CD4-positive, alpha-beta T cell treated with Interleukin-17A for 4 hours (primary cell): ENCODE results near the gene TRIM54.

Experiments
- DNase-seq: peaks from one replicate; pipeline ENCODE4 v3.0.0-alpha.2; 2020; ENCODE audit warnings: mixed read lengths

TRIM54 gene, protein sequence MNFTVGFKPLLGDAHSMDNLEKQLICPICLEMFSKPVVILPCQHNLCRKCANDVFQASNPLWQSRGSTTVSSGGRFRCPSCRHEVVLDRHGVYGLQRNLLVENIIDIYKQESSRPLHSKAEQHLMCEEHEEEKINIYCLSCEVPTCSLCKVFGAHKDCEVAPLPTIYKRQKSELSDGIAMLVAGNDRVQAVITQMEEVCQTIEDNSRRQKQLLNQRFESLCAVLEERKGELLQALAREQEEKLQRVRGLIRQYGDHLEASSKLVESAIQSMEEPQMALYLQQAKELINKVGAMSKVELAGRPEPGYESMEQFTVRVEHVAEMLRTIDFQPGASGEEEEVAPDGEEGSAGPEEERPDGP

GRCh38 chr2:27281855-27282559, at the start of gene TRIM54:
TSS of gene TRIM54 (plus strand) at chr2:27282429. CDS start at chr2:27282732, 303 bp downstream.
- no peak for DNase-seq

DNA sequence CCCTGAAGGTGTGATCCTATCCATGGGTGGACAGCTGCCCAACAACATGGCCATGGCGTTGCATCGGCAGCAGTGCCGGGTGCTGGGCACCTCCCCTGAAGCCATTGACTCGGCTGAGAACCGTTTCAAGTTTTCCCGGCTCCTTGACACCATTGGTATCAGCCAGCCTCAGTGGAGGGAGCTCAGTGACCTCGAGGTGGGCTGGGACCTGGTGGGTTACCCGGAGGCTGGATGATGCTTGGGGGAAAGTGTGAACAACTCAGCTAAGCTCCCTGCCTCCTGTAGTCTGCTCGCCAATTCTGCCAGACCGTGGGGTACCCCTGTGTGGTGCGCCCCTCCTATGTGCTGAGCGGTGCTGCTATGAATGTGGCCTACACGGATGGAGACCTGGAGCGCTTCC, 48.9 kb upstream of the TRIM54 start:
- no peak for DNase-seq

DNA sequence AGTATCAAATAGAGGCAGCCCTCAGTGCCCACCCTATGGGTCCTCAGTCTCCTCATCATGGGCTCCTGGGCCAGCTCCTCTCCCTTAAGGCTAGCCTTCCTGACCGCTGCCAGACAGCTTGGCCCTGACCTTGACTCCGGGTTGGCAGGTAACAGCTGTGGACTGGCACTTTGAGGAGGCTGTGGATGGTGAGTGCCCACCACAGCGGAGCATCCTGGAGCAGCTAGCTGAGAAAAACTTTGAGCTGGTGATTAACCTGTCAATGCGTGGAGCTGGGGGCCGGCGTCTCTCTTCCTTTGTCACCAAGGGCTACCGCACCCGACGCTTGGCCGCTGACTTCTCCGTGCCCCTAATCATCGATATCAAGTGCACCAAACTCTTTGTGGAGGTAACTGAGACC, 46.1 kb upstream of the TRIM54 start:
- no peak for DNase-seq

GRCh38 chr2:27236626-27237025, 45.6 kb upstream of the TRIM54 start:
- no peak for DNase-seq

DNA sequence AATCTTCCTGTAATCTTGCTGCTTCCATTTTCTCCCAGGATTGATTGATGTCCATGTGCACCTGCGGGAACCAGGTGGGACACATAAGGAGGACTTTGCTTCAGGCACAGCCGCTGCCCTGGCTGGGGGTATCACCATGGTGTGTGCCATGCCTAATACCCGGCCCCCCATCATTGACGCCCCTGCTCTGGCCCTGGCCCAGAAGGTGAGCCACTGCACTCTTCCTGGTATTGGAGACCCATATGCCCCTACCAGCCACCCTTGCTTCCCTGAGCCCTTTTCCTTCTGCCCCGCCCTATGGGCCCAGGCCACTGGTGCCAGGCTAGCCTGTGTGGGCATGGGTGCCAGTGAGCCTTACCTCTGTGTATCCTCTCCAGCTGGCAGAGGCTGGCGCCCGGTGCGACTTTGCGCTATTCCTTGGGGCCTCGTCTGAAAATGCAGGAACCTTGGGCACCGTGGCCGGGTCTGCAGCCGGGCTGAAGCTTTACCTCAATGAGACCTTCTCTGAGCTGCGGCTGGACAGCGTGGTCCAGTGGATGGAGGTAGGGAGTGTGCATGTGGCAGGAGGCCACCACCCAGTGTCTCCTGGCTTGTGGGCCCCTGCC, 44.8 kb upstream of the TRIM54 start:
- DNase-seq = no peak

GRCh38 chr2:27238976-27239375, 43.3 kb upstream of the TRIM54 start:
- DNase-seq = no peak

- no peak for DNase-seq
Observed at GRCh38 chr2:27240406-27240805, 41.8 kb upstream of the TRIM54 start.

DNA sequence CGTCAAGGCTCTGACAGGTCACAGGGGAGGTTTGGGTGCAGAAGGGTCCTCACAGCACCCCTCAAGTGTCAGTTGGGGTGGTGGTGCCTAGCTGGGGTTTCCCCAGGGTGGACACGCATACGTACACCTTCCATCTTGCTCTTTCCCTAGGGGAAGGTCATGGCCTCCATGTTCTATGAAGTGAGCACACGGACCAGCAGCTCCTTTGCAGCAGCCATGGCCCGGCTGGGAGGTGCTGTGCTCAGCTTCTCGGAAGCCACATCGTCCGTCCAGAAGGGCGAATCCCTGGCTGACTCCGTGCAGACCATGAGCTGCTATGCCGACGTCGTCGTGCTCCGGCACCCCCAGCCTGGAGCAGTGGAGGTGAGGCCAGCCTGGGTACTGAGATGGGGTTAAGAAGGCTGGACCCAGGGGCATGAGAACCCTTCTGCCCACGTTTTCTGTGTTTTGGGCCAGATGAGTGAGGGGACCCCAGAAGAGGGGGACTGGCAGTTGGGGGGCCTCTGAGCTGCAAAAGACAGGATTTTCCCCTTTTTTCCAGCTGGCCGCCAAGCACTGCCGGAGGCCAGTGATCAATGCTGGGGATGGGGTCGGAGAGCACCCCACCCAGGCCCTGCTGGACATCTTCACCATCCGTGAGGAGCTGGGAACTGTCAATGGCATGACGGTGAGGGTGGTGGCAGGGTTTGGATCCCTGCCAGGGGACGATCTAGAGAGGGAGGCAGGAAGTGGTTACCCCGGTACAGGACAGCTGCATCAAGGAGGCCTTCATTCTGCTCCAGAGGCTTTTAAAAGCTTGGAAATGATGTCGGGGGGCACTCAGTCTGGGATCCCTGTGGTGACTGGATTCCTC, 40.2 kb upstream of the TRIM54 start:
- peak; percentile 21 for DNase-seq

DNA sequence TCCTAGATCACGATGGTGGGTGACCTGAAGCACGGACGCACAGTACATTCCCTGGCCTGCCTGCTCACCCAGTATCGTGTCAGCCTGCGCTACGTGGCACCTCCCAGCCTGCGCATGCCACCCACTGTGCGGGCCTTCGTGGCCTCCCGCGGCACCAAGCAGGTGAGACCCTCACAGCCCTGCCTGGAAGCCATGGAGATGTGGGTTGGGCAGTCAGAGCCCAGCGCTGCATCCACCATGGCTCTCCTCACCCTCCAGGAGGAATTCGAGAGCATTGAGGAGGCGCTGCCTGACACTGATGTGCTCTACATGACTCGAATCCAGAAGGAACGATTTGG, 39.6 kb upstream of the TRIM54 start:
- no peak for DNase-seq

GRCh38 chr2:27243391-27244130, 38.7 kb upstream of the TRIM54 start:
- no peak for DNase-seq

GRCh38 chr2:27245116-27245515, 37.1 kb upstream of the TRIM54 start:
- no peak for DNase-seq

DNA sequence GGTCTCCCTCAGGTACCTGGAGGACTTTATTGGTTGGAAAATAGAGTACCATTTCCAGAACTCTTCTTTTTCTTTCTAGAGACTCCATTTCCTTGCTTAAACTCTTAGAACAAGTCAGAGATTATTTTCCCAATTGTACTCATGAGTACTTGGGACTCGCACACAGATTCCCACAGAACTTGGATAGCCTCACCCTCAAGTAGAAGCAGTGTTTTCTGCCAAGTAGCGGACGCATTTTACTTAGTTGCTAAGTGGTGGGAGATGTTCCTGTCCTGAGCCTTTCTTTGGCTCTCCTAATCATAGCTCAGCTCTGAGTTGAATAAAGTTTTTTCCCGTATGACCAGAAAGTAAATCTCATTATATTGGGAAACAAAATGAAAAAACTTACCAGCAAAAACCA, 36.6 kb upstream of the TRIM54 start:
- DNase-seq = no peak

DNA sequence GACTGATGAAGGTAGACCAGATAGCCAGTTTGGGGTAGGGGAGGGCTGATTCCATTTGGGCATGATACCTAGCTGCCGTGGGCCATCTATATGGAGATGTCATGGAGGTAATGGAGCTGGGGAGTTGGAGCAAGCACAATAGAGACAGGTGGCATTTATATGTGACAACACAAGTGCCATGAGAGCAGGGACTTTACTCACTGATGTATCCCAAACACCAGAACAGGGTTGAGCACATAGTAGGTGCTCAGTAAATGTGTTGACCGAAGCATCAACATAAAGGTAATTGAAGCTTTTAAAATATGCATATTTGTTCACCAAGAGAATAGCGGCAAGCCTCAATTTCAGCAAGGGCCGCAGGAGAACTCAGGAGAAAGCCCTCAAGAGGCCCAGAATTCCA, 34.3 kb upstream of the TRIM54 start:
- no peak for DNase-seq

GRCh38 chr2:27249159-27249890, 32.9 kb upstream of the TRIM54 start:
- no peak for DNase-seq

- peak; percentile 59 for DNase-seq
Observed at GRCh38 chr2:27249891-27250651, 32.2 kb upstream of the TRIM54 start.

- no peak for DNase-seq
Observed at GRCh38 chr2:27250652-27251379, 31.4 kb upstream of the TRIM54 start.

DNA sequence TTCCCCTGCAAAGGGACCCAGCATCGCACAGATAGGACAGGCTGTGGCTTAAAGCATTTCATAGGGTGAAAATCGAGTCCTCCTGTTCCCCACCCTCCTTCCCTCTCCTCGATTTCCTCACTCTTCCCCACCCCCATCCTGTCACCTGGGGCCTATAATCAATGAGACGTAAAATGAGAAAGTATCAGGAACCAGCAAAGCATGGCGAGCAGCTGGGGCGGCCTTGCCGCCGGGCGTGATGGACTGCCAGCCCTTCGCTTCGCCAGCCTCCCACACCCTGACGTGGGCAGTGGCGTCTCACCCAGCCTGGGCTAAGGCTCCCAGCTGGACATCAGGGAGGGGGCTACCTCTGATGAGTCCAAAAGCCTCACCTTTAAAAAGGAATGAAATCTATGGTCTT, 30.5 kb upstream of the TRIM54 start:
- no peak for DNase-seq

DNA sequence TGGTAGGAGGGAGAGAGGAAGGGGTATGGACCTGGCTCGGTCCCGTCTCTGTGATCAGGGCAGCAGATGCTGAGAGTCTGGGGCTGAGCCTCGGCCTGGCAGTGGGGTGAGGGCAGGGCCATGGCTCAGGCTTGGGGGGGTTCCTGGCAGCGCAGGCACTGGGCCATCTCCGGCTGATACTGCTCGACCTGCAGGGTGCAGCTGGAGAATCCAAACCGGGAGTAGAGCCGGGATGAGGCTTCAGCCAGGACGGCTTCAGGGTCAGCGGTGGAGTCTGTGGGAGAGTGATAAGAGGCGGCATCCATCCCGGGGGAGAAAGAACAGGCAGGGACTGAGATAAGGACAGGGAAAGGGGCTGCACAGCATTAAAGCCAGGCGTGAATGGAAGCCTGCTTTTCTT, 27.0 kb upstream of the TRIM54 start:
- no peak for DNase-seq

- DNase-seq = no peak
Observed at GRCh38 chr2:27255660-27256059, 26.6 kb upstream of the TRIM54 start.

DNA sequence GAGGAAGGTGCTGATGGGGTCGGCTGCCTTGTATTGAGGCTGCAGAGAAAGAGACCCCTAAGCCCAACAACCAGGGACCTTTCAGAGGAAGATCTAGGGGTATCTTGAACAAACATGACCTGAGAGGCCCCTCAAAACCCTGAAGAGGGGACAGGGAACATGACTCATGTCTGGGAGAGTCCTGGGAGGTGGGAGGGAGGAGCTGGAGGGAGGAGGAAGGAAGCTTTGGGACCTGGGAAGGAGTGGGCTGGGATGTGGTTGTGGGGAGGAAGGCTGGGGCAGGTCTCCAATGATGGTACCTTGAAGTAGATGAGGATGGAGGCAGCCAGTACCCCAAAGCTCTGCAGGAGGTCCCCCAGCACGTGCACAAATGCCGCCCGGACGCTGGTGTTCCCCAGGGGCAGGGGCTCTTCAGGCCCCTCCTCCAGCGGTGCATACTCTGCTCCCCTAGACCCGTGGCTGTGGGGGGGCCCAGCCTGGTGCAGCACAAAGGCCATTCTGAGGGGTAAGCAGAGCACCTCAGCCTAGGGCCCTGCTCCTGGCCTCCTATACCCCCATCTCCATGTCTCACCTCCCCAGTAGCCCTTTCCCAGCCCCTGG, 25.3 kb upstream of the TRIM54 start:
- DNase-seq = no peak
